Endothelial cell (in vitro differentiated cells): ENCODE data around the gene XRCC4. TPM values are rescaled to one million over a fixed set of nuclear protein-coding genes. Genes with fewer than 3 reads are reported as not detected.

Experiments
- DNase-seq: peaks from one replicate; pipeline ENCODE4 v3.0.0; 2021; ENCODE audit warnings: low spot score
- H3K27ac Mint-ChIP-seq: one replicate; pipeline ENCODE4 v1.8.0; 2021; ENCODE audit warnings: mixed read lengths, inconsistent platforms; ENCODE audit not compliant: unreplicated experiment
- H3K27me3 Mint-ChIP-seq: one replicate; pipeline ENCODE4 v1.8.0; 2021; ENCODE audit warnings: mild to moderate bottlenecking, moderate library complexity, mixed read lengths, inconsistent platforms; ENCODE audit not compliant: unreplicated experiment
- H3K36me3 Mint-ChIP-seq: one replicate; pipeline ENCODE4 v1.8.0; 2021; ENCODE audit warnings: mild to moderate bottlenecking, low read depth, mixed read lengths, inconsistent platforms; ENCODE audit not compliant: unreplicated experiment
- H3K4me1 Mint-ChIP-seq: one replicate; pipeline ENCODE4 v1.8.0; 2021; ENCODE audit warnings: mild to moderate bottlenecking, mixed read lengths, inconsistent platforms; ENCODE audit not compliant: unreplicated experiment
- H3K4me3 Mint-ChIP-seq: one replicate; pipeline ENCODE4 v1.8.0; 2021; ENCODE audit warnings: mild to moderate bottlenecking, mixed read lengths, inconsistent platforms; ENCODE audit not compliant: unreplicated experiment
- H3K9me3 Mint-ChIP-seq: one replicate; pipeline ENCODE4 v1.8.0; 2021; ENCODE audit warnings: mixed read lengths, inconsistent platforms; ENCODE audit not compliant: unreplicated experiment
- CTCF ChIP-seq: fragments of 200-600 bp; sonication (generic); IDR thresholded peaks from one replicate; pipeline ENCODE4 v1.5.0; 2021; ENCODE audit warnings: antibody characterized with exemption; ENCODE audit not compliant: unreplicated experiment
- total RNA-seq: library from RNA; stranded (reverse); fragmentation: NEBNext Ultra II Directional; extraction: Animal tissue kit (Norgen Biotek cat#: 25700); gene quantifications from one replicate; pipeline ENCODE4 v1.2.1, GENCODE V29; 2021; ENCODE audit not compliant: unreplicated experiment

XRCC4 gene
- total RNA-seq, 1 donor from 2014 or later = 6.8 TPM

- no peak overlapping the region for H3K4me3 Mint-ChIP-seq
- no peak for DNase-seq
- peaks cover 3% of the 10 kb centered on the region for H3K27me3 Mint-ChIP-seq
- H3K9me3 Mint-ChIP-seq = no peaks in the 10 kb centered on the region
- no peaks in the 10 kb centered on the region for H3K4me1 Mint-ChIP-seq
- TF ChIP-seq CTCF = no peak
- H3K27ac Mint-ChIP-seq = no peak overlapping the region
- H3K36me3 Mint-ChIP-seq = peaks cover 5% of the 10 kb centered on the region
Observed at GRCh38 chr5:83342465-83342864, 265.1 kb downstream of the XRCC4 start.

- TF ChIP-seq CTCF = no peak
- DNase-seq = no peak
- H3K9me3 Mint-ChIP-seq = no peaks in the 10 kb centered on the region
- H3K27ac Mint-ChIP-seq = no peak overlapping the region
- H3K4me1 Mint-ChIP-seq = no peaks in the 10 kb centered on the region
- H3K36me3 Mint-ChIP-seq = peaks cover 8% of the 10 kb centered on the region
- H3K4me3 Mint-ChIP-seq = no peak overlapping the region
- H3K27me3 Mint-ChIP-seq = peaks cover 3% of the 10 kb centered on the region
Observed at GRCh38 chr5:83343299-83343698, 266.0 kb downstream of the XRCC4 start.

GRCh38 chr5:83345423-83345822, 268.1 kb downstream of the XRCC4 start:
- Mint-ChIP-seq H3K4me3 (no peak overlapping the region), H3K4me1 (no peaks in the 10 kb centered on the region), H3K9me3 (peaks cover 5% of the 10 kb centered on the region), H3K27ac (no peak overlapping the region), H3K36me3 (peaks cover 14% of the 10 kb centered on the region), H3K27me3 (peaks cover 5% of the 10 kb centered on the region)
- no peak for DNase-seq
- no peak for TF ChIP-seq CTCF

- no peak for TF ChIP-seq CTCF
- DNase-seq = no peak
- Mint-ChIP-seq H3K9me3 (peaks cover 5% of the 10 kb centered on the region), H3K36me3 (peaks cover 14% of the 10 kb centered on the region), H3K4me1 (no peaks in the 10 kb centered on the region), H3K27me3 (peaks cover 5% of the 10 kb centered on the region), H3K27ac (no peak overlapping the region), H3K4me3 (no peak overlapping the region)
Observed at GRCh38 chr5:83348281-83348780, 271.0 kb downstream of the XRCC4 start.

- no peak for TF ChIP-seq CTCF
- DNase-seq = no peak
- no peak overlapping the region for H3K4me3 Mint-ChIP-seq
- H3K27me3 Mint-ChIP-seq = peaks cover 1% of the 10 kb centered on the region
- peaks cover 5% of the 10 kb centered on the region for H3K9me3 Mint-ChIP-seq
- peaks cover 6% of the 10 kb centered on the region for H3K36me3 Mint-ChIP-seq
- no peak overlapping the region for H3K27ac Mint-ChIP-seq
- H3K4me1 Mint-ChIP-seq = no peaks in the 10 kb centered on the region
Observed at GRCh38 chr5:83353231-83353630, 275.9 kb downstream of the XRCC4 start.
